ENCODE measurements around the gene CNN1. TPM values are rescaled to one million over a fixed set of nuclear protein-coding genes. Genes with fewer than 3 reads are reported as not detected.

The CNN1 gene
- total and polyA plus RNA-seq, 2 experiments from 2014 or later: 13.3 to 20.9 TPM

- H4K20me1 ChIP-seq (replicated peaks; ENCODE audit: insufficient read depth): 0 out of 2 replicates have a peak, but pooled peaks cover 4% of the 10 kb centered on the region
- peaks cover 18% of the 10 kb centered on the region for H3K27me3 Mint-ChIP-seq (ENCODE audit: insufficient read depth, low read depth, poor library complexity)
- H3K27ac ChIP-seq (ENCODE audit: low read depth): 0 out of 2 replicates have a peak overlapping the region, but pooled peaks have one; percentile 14
- 0 out of 2 replicates have a peak, but pooled peaks cover 6% of the 10 kb centered on the region for H3K79me2 ChIP-seq (replicated peaks; ENCODE audit: insufficient read depth)
- peaks cover 5% of the 10 kb centered on the region; the same call in 2 of the 3 replicates for H3K36me3 Mint-ChIP-seq (ENCODE audit: low read depth)
- no peak overlapping the region for H2AFZ ChIP-seq
- no peak overlapping the region for H3K4me3 ChIP-seq
- peak overlapping the region; percentile 44; the same call in 2 of the 3 replicates for H3K4me3 Mint-ChIP-seq
- no peak for DNase-seq (ENCODE audit: low spot score)
- H3K9me2 ChIP-seq (ENCODE audit: insufficient read depth): no peaks in the 10 kb centered on the region
- H3K36me3 ChIP-seq (ENCODE audit: insufficient read depth): no peaks in the 10 kb centered on the region
- TF ChIP-seq ZNF114 (CRISPR knock-in tag; IDR thresholded peaks at IDR 0.05) (no peak), POLR2AphosphoS5 (IDR thresholded peaks at IDR 0.05; ENCODE audit: low read depth) (no peak), ETS1 (IDR thresholded peaks at IDR 0.05) (no peak), EZH2phosphoT487 (IDR thresholded peaks at IDR 0.05; ENCODE audit: unreplicated experiment) (no peak), EZH2 (IDR thresholded peaks at IDR 0.05; ENCODE audit: low read depth, unreplicated experiment) (no peak), JUNB (IDR thresholded peaks at IDR 0.05; ENCODE audit: unreplicated experiment) (no peak), REST (IDR thresholded peaks at IDR 0.05; ENCODE audit: unreplicated experiment) (no peak), STAT1 (IDR thresholded peaks at IDR 0.05; ENCODE audit: unreplicated experiment) (no peak), ZNF331 (CRISPR knock-in tag; IDR thresholded peaks at IDR 0.05; ENCODE audit: low read depth) (no peak), NANOG (IDR thresholded peaks at IDR 0.05; ENCODE audit: borderline replicate concordance) (no peak)
- peaks cover 8% of the 10 kb centered on the region; the same call in 2 of the 3 replicates for H3K4me1 Mint-ChIP-seq
- no peak overlapping the region for H3K4me2 ChIP-seq
- peak overlapping the region; percentile 44; the same call in 1 of the 2 replicates for H3K27ac Mint-ChIP-seq
- H3K4me1 ChIP-seq (ENCODE audit: insufficient read depth): peaks cover 6% of the 10 kb centered on the region
- ATAC-seq: no peak
- no peaks in the 10 kb centered on the region for H3K27me3 ChIP-seq (ENCODE audit: insufficient read depth)
- no peaks in the 10 kb centered on the region for H3K9me3 Mint-ChIP-seq
- H3F3A ChIP-seq (replicated peaks; ENCODE audit: low read depth): no peaks in the 10 kb centered on the region
Measured at GRCh38 chr19:11506967-11507366, 31.7 kb upstream of the CNN1 start.

GRCh38 chr19:11507370-11508078, 31.1 kb upstream of the CNN1 start:
- Mint-ChIP-seq H3K4me3 (no peak overlapping the region), H3K27me3 (ENCODE audit: insufficient read depth, low read depth, poor library complexity) (peaks cover 18% of the 10 kb centered on the region), H3K36me3 (ENCODE audit: low read depth) (peaks cover 8% of the 10 kb centered on the region), H3K9me3 (no peaks in the 10 kb centered on the region; the same call in 2 of the 3 replicates), H3K27ac (peak overlapping the region; percentile 44; the same call in 1 of the 2 replicates), H3K4me1 (peaks cover 8% of the 10 kb centered on the region; the same call in 2 of the 3 replicates)
- Histone ChIP-seq H3K79me2 (replicated peaks; ENCODE audit: insufficient read depth) (0 out of 2 replicates have a peak, but pooled peaks cover 6% of the 10 kb centered on the region), H3K27me3 (ENCODE audit: insufficient read depth) (no peaks in the 10 kb centered on the region), H4K20me1 (replicated peaks; ENCODE audit: insufficient read depth) (0 out of 2 replicates have a peak, but pooled peaks cover 4% of the 10 kb centered on the region), H3K9me2 (ENCODE audit: insufficient read depth) (no peaks in the 10 kb centered on the region), H2AFZ (no peak overlapping the region), H3K4me2 (no peak overlapping the region), H3K4me3 (no peak overlapping the region), H3K27ac (ENCODE audit: low read depth) (no peak overlapping the region), H3K36me3 (ENCODE audit: insufficient read depth) (no peaks in the 10 kb centered on the region), H3K4me1 (ENCODE audit: insufficient read depth) (peaks cover 6% of the 10 kb centered on the region), H3F3A (replicated peaks; ENCODE audit: low read depth) (no peaks in the 10 kb centered on the region)
- DNase-seq (ENCODE audit: low spot score) (no peak), ATAC-seq (no peak)
- TF ChIP-seq ETS1 (IDR thresholded peaks at IDR 0.05): no peak
- TF ChIP-seq REST (IDR thresholded peaks at IDR 0.05; ENCODE audit: unreplicated experiment): no peak
- TF ChIP-seq NANOG (IDR thresholded peaks at IDR 0.05; ENCODE audit: borderline replicate concordance): no peak
- no peak for TF ChIP-seq EZH2 (IDR thresholded peaks at IDR 0.05; ENCODE audit: low read depth, unreplicated experiment)
- no peak for TF ChIP-seq JUNB (IDR thresholded peaks at IDR 0.05; ENCODE audit: unreplicated experiment)
- TF ChIP-seq ZNF114 (CRISPR knock-in tag; IDR thresholded peaks at IDR 0.05): no peak

Measured in GM23338 (cell line).